GM18951 (cell line): ENCODE measurements around the gene ZCWPW1.
"Not testable (repeated sequence)": the region's sequence is repeated elsewhere in the genome, so short reads cannot be mapped to it uniquely, and the experiment has no call there.

Experiments
- POLR2A ChIP-seq: IDR thresholded peaks from 4 replicates; pipeline ENCODE4 v1.6.1; 2011; ENCODE audit warnings: mild to moderate bottlenecking; ENCODE audit not compliant: insufficient read length, insufficient read depth; ENCODE audit errors: extremely low read depth
- in situ Hi-C: fragments of 300-500 bp; cut with MboI; formaldehyde crosslinking; loops from one replicate; pipeline ENCODE4 v1.12.0; 2022; ENCODE audit warnings: low sequenced_read_pairs, mixed read lengths, inconsistent platforms; ENCODE audit not compliant: unreplicated experiment

Gene ZCWPW1

DNA sequence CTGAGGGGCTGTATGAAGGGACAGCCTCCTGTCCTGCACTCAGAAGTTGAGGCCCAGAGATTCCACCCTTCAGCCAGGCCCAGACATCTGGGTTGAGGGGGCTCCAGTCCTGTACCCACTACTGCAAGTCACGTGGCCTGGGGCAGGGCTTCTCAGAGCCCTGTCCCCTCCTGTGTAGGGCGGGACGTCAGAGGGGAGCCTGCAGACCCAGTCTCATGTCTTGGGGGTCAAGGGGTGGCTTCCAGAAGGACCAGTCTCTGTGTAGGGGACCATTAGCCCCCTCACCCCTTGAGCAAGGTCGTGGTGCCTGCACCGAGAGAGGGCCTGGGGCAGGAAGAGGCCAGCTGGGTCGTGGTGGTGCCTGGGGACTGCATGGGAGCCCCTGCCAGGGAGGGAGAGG is 55.8 kb downstream of the ZCWPW1 start:
- in situ Hi-C loops, result loop anchor here (5.0 kb wide), 1 partner anchor 35 kb away; no protein-coding TSS in a partner anchor

DNA sequence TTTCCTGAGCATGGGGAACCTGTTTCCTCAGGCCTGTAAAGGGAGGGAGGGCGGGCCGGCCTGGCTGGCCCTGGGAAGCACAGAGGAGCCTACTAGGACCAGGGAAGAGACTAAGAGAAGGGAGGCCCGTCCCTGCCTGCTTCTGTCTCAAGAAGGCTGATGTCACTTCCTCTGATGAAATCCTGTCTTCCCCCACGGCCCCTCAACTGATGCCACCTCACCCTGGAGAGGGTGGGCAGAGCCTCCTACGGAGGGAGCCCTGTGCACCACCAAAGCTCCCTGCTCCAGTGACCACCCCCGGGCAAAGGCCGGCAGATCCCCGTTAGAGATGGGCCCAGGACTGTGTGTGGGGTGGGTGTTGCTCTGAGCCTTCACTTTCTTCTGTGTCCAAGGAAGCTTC is 56.2 kb downstream of the ZCWPW1 start:
- in situ Hi-C loops, result loop anchor here (5.0 kb wide), 1 partner anchor 35 kb away; no protein-coding TSS in a partner anchor
- no peak for TF ChIP-seq POLR2A

More for the DNA sequence above, 55.8 kb downstream of the ZCWPW1 start:
- TF ChIP-seq POLR2A, result no peak

DNA sequence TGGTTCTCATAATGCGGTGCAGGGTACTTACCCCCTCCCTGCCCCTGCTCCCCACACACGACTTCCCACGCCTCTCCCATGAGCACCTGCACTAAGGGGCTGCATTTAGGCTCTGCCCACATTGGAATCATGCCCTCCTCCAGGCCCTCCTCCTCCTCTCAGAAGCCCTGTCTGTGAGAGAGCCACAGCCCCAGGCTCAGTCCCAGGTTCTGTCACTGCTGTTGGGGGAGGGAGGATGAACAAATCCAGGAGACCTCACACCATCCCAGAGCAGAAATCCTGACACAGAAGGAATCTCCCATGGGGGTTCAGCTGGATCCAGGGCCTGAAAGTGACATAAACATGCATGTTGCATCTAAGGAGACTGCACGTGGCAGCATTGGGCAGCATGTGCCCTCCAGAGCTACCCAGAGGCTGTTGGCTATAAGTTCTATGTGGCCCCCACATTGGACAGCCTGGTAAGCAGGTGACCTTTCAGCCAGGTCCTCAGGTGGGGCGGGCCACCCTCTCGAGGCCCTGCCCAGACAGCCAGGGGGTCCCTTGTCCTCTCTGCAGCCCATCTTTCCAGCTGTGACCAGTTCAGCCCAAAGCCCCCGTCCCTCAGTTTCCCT is 56.8 kb downstream of the ZCWPW1 start:
- in situ Hi-C loops, result loop anchor here (5.0 kb wide), 1 partner anchor 36 kb away; no protein-coding TSS in a partner anchor
- no peak for TF ChIP-seq POLR2A

DNA sequence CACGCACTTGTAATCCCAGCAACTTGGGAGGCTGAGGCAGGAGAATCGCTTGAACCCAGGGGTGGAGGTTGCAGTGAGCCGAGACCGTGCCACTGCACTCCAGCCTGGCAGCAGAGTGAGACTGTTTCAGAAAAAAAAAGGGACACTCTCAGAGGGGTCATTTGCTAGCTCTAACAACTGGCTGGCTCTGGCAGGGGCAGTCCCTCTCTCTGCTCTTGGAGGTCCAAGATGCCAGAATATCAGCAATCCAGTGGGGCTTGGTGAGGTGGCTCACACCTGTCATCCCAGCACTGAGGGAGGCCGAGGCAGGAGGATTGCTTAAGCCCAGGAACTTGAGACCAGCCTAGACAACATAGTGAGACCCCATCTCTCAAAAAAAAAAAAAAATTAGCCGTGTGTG is 57.8 kb downstream of the ZCWPW1 start:
- in situ Hi-C loops, result loop anchor here (5.0 kb wide), 1 partner anchor 37 kb away; no protein-coding TSS in a partner anchor
- TF ChIP-seq POLR2A, result no peak

DNA sequence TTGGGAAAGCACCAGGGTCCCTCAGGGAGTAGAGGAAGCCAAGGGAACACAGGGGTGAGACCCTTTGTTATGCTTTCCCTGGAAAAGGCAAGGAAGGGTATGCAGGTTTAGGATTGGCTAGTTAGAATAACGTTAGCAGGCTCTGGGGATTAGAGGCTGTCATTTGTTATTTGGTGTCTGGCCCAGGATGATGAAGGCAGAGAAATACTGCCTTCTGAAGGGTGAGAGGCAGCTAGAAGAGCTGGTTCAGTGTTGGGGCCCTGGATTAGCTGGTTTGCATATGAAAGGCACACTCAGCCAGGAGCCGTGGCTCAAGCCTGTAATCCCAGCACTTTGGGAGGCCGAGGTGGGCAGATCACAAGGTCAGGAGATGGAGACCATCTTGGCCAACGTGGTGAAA is 58.2 kb downstream of the ZCWPW1 start:
- in situ Hi-C loops, result loop anchor here (5.0 kb wide), 1 partner anchor 37 kb away; no protein-coding TSS in a partner anchor
- TF ChIP-seq POLR2A, result no peak

DNA sequence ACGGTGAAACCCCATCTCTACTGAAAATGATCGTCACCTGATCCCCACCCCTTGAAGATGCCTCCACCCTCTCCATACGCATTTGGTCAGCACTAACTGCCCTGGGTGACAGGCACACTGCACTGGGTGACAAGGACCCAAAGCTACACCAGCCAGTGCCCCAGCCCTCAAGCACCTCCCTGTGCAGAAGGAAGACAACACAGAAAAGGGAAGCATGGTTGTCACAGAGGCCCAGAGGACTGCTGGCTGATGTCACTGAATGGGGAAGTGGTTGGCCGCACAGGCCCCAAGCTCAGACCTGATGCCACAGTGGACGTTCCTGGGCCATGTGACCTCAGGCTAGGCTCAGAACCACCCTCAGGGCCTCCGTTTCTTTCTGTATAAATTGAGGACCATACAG is 59.4 kb downstream of the ZCWPW1 start:
- in situ Hi-C loops, result no loop called here
- peak; percentile 49 for TF ChIP-seq POLR2A

DNA sequence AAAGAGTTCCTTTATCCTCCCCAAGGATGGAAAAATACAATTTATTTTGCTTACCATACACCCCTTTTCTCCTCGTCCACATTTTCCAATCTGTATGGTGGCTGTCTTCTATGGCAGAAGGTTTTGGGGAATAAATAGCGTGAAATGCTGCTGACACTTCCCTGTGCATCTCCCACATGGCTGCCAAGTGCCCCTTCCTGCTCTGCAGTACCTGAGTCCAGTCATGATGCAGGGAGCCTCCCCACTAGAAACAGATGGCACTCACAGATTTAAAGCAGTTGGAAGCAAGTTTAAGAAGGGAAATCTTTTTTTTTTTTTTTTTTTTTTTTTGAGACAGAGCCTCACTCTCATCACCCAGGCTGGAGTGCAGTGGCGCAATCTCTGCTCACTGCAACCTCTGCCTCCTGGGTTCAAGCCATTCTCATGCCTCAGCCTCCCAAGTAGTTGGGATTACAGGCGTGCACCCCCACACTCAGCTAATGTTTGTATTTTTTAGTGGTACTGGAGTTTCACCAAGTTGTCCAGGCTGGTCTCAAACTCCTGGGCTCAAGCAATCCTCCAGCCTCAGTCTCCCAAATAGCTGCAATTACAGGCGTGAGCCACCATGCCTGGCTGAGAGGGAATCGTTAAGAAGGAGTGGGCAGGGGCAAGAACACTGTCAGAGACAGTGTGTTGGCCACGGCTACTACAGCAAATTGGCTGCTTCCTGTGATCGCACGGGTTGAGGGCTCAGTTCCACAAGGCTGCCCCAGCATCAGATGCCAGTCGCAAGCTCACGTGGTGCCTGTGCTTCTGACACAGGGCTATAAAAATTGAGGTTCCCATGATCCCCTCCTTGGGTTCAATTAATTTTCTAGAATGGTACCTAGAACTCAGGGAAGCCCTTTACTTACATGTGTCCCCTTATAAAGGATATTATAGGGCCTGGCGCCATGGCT is 60.6 kb downstream of the ZCWPW1 start:
- in situ Hi-C loops, result no loop called here
- no peak for TF ChIP-seq POLR2A

DNA sequence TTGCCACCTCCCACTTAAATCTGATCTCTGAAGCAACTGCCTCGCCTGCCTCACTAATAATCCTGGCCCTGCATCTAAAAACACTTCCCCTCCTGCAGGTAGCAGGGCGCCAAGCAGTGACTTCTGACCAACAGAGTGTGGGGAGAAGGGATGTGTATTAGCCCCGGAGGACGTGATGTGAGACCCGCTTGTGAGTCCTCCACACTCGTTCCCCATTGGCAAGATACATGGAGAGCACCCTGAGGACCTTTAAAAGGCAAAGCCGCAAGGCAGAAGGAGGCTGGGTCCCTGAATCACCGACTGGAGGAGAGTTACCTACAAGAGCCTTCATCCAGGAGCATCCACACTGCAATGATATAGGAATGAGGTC is 61.3 kb downstream of the ZCWPW1 start:
- in situ Hi-C loops, result no loop called here
- no peak for TF ChIP-seq POLR2A

DNA sequence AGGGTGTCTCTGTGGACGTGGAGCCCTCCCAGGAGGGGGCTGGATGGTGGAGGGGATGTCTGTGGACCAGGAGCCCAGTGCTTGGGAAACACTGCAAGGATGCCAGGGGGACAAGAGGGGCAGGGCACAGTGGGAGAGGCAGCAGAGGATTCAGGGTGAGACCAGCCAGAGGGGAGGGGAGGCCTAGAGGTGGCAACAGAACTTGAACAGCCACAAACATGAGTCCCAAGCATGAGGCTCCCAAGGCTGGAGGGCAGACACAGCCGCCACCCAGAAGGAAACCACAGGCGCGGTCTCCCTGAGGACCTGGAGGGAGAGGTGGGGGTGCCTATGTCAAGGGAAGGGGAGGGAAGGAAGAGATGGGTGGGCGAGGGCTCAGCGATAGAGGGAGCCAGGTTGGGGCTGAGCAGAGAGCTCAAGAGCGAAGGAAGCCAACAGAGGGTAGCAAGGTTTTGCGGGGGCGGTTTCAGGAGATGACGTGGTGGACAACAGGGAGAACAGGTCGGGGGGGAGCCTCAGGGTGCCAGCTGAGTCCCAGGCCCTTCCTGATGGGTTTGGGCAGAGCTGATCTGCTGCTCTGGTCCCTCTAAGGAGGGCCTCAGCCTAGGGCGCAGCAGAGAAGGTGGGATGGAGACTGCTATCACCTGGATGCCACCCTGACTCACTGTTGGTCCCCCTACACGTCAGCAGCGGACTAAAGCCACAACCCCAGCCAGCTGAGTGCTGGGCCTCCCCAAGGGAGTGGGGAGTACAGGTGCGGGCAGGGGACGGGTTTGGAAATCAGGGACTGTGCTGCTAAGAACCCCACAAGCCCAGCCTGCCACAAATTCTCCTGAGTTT is 61.9 kb downstream of the ZCWPW1 start:
- TF ChIP-seq POLR2A, result peak; percentile 38
- in situ Hi-C loops, result no loop called here

DNA sequence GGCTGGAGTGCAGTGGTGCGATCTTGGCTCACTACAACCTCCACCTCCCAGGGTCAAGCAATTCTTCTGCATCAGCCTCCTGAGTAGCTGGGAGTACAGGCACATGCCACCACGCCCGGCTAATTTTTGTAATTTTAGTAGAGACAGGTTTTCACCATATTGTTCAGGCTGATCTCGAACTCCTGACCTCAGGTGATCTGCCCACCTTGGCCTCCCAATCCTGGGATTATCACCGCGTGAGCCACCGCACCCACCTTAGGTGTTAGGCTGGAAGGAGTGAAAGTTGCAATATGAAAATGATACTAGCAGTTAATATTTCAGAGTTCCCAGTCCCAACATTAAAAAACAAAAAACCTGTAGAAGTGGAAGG is 62.5 kb downstream of the ZCWPW1 start:
- in situ Hi-C loops, result not testable (repeated sequence)

DNA sequence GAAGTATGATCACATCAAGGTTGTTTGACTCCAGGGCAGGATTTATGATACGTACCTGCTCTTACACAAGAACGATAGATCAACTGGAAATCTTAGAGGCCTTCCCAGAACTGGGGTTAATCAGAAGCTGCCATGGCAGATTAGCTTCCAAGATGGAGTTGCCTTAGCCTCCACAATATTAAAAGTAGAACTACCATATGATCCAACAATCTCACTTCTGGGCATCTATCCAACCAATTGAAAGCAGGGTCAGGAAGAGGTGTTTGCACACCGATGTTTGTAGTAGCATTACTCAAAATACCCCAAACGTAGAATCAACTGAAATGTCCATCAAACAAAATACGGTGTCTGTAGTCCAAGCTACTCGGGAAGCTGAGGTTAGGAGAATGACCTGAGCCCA is 64.0 kb downstream of the ZCWPW1 start:
- in situ Hi-C loops, result no loop called here
- no peak for TF ChIP-seq POLR2A

DNA sequence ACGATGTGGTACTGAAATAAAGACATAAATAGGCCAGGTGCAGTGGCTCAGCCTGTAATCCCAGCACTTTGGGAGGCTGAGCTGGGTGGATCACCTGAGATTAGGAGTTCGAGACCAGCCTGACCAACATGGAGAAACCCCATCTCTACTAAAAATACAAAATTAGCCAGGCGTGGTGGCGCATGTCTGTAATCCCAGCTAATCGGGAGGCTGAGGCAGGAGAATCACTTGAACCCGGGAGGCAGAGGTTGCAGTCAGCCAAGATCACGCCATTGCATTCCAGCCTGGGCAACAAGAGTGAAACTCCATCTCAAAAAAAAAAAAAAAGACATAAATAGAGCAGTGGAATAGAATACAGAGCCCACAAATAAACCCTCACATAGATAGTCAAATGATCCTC is 64.7 kb downstream of the ZCWPW1 start:
- in situ Hi-C loops, result not testable (repeated sequence)

DNA sequence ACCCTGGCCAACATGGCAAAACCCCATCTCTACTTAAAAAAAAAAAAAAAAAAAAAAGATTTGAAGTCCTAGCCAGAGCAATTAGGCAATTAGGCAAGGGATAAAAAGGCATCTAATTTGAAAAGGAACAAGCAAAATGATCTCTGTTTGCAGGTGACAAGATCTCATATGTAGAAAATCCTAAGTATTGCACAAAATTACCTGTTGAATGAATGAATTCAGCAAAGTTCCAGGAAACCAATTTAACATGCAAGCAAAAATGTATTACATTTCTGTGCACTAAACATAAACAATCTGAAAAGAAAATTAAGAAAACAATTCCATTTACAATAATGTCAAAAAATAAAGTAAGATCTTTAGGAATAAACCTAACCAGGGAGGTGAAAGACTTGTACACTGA is 65.4 kb downstream of the ZCWPW1 start:
- TF ChIP-seq POLR2A, result no peak
- in situ Hi-C loops, result no loop called here

DNA sequence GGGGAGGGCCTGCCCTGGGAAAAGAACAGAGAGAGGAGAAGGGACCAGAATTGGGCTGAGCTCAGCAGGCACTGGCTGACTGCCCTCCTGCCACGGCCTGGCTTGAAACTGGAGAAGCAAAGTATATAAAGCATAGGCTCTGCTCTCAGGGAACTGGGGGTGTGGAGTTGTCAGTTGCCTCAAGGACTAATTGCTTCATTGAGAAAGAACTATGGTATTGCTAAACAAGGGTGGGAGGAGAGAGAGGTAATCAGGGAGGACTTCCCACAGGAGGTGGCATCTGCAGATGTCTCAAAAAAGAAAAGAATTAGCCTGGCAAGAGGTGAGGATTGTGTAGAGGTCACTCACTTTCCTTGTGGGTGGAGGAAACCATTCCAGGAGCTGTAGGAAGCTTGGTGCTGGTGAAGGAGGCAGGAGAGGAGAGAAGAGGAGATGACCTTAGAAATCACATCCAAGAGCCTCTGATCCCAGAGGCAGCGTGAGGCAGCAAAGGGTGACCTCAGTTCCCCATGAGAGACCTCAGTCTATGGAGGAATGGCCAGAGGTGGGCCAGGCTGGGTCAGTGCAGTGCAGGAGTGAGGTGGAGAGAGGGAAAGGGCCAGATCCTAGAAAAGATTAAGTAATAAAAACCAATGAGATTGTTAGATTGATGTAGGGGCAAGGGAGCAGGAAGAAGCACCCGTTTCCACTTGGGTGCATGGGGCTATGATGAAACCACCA is 68.2 kb downstream of the ZCWPW1 start:
- in situ Hi-C loops, result no loop called here
- TF ChIP-seq POLR2A, result no peak
